ENCODE measurements around the gene SPRR2A. TPM values are rescaled to one million over a fixed set of nuclear protein-coding genes. Genes with fewer than 3 reads are reported as not detected.
"Not testable (repeated sequence)": the region's sequence is repeated elsewhere in the genome, so short reads cannot be mapped to it uniquely, and the experiment has no call there.

The SPRR2A gene
- total and polyA plus RNA-seq, 8 donors, result 1.9 to 190 (median 2.7) TPM; not detected in 5

DNA sequence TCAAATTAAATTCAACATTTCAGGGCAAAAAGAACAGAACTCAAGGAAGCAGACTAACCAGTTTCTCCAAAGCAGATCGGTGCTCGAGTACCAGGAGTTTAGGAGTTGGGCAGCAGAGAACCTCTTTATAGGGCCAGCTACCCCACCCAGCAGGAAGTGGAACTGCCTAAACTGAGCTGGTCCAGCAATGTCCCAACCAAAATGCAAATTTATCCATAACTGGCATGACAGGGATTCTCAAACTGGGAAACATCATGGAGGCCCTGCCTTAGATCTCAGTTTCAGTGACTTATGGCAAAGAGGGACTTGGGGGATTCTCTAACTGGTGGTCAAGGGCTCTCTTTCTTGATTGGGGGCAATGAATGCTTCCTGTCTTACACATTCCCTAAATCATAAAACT, 14.2 kb upstream of the SPRR2A start, which contains the start of gene SPRR2B:
Gene SPRR2B, minus strand, starts transcription at position 101 of the 400 bp plus-strand sequence. CDS start 772 bp downstream, outside the sequence.
- Histone ChIP-seq H3K36me3 (no peaks in the 10 kb centered on the region), H3K4me1 (no peaks in the 10 kb centered on the region), H3K9me3 (no peaks in the 10 kb centered on the region), H3K27ac (no peak within 1 kb of the TSS), H3K27me3 (no peaks in the 10 kb centered on the region), H3K4me3 (no peak within 1 kb of the TSS)
- intact Hi-C loops (cut with DNase I; ENCODE audit: low total_unique reads), result no loop called here
- no peak for DNase-seq
- TF ChIP-seq POLR2AphosphoS5 (IDR thresholded peaks at IDR 0.05) (no peak), POLR2A (IDR thresholded peaks at IDR 0.05) (no peak), CTCF (IDR thresholded peaks at IDR 0.05) (no peak), EP300 (IDR thresholded peaks at IDR 0.05) (no peak)
- 33 to 94% (median 74%) methylated on average over 2 of the region's 2 CpGs for WGBS, 5 donors

DNA sequence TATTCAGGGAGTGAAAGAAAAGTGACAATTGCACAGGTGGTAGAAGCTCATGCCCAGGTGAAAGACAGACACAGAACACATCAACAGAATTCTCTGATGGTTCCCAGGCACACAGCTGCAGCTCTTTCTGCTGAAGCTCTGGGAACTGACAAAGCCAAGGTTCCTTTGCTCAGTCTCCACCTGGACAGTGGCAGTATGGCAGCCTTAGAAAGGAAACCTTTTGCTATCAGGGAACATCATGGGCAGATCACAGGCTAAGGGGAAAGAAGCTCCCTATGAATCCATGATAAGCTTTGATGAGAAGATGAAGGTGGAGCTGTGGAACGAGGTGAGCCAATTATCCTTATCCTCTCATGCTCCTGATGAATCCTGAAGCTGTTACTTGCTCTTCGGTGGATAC, 12.9 kb upstream of the SPRR2A start:
- intact Hi-C loops (cut with DNase I; ENCODE audit: low total_unique reads), result no loop called here
- Histone ChIP-seq H3K4me1 (no peaks in the 10 kb centered on the region), H3K9me3 (no peaks in the 10 kb centered on the region), H3K36me3 (no peaks in the 10 kb centered on the region), H3K27me3 (no peaks in the 10 kb centered on the region), H3K27ac (no peak overlapping the region), H3K4me3 (no peak overlapping the region)
- DNase-seq, result no peak
- no peak for TF ChIP-seq POLR2A (IDR thresholded peaks at IDR 0.05)
- 54 to 70% (median 60%) methylated on average over 2 of the region's 2 CpGs for WGBS, 5 donors

DNA sequence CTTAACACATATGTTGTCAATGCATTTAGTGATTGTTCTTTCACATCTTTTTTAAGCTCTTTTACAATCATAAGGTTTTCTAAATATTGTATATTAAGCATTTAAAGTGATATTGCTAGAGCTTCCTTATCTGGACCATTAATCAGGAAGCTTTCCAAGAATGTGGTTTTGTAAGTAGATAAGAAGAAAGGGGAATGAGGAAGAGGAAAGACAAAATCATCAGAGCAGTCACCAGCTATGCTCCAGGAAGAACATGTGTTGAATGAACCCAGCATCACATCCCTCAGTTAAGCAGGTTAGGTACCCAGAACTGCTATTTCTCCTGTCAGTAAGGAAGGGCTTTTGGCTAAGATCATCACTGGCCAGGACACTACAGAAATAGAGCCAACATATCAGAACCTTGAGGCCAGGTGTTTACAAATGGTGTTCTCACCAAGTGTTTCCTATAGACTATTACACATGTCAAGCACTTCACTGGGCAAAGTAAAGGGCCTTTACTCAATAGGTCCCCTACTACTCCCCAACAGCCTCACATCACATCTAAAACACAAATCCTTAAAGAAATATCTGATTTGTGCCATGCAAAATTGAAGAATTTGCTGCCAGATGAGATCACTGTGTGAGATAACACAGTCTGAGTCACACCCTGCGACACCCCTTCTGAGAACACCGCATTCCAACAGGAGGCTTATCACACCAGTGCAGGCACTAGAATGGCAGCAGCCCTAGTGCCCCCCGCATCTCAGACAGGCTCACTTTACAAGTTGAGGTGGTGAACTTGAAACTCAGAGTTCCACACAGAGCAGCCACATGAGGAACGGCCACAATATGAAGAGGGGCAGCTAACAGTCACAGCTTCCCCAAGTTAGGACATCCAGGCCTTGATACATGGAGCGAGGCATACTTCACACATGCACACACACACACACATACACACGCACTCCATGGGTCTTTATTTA, 1.8 kb upstream of the SPRR2A start:
- H3K36me3 ChIP-seq, result no peaks in the 10 kb centered on the region
- no peak overlapping the region for H3K4me3 ChIP-seq
- WGBS, 5 donors, result 54 to 63% (median 61%) methylated on average over 6 of the region's 6 CpGs
- peak in 1 of 2 donors; percentile 7 for DNase-seq
- H3K9me3 ChIP-seq, result no peaks in the 10 kb centered on the region
- no peaks in the 10 kb centered on the region for H3K4me1 ChIP-seq
- no peaks in the 10 kb centered on the region for H3K27me3 ChIP-seq
- intact Hi-C loops (cut with DNase I; ENCODE audit: low total_unique reads), result no loop called here
- H3K27ac ChIP-seq, result no peak overlapping the region
- TF ChIP-seq POLR2AphosphoS5 (IDR thresholded peaks at IDR 0.05) (no peak), POLR2A (IDR thresholded peaks at IDR 0.05) (no peak), EP300 (IDR thresholded peaks at IDR 0.05) (no peak), CTCF (IDR thresholded peaks at IDR 0.05) (no peak)

GRCh38 chr1:153058154-153058553, 842 bp upstream of the SPRR2A start:
- TF ChIP-seq POLR2AphosphoS5 (IDR thresholded peaks at IDR 0.05), result no peak
- TF ChIP-seq CTCF (IDR thresholded peaks at IDR 0.05), result no peak
- TF ChIP-seq POLR2A (IDR thresholded peaks at IDR 0.05), result no peak
- TF ChIP-seq EP300 (IDR thresholded peaks at IDR 0.05), result no peak
- DNase-seq, result no peak
- Histone ChIP-seq H3K4me3 (no peak overlapping the region), H3K36me3 (no peaks in the 10 kb centered on the region), H3K9me3 (no peaks in the 10 kb centered on the region), H3K4me1 (no peaks in the 10 kb centered on the region), H3K27ac (no peak overlapping the region), H3K27me3 (no peaks in the 10 kb centered on the region)
- intact Hi-C loops (cut with DNase I; ENCODE audit: low total_unique reads), result no loop called here
- WGBS, 5 donors, result 45 to 57% (median 54%) methylated on average over 2 of the region's 2 CpGs

GRCh38 chr1:153056111-153056510, 1.2 kb downstream of the SPRR2A start:
- H3K27me3 ChIP-seq; H3K36me3 ChIP-seq; H3K9me3 ChIP-seq; H3K4me3 ChIP-seq; DNase-seq; intact Hi-C loops (cut with DNase I; ENCODE audit: low total_unique reads); H3K4me1 ChIP-seq; H3K27ac ChIP-seq: not testable (repeated sequence)
- 37 to 52% (median 47%) methylated on average over 3 of the region's 3 CpGs for WGBS, 5 donors

All from stomach (tissue), 9 donors.